ENCODE data around the gene PEX11B.

DNA sequence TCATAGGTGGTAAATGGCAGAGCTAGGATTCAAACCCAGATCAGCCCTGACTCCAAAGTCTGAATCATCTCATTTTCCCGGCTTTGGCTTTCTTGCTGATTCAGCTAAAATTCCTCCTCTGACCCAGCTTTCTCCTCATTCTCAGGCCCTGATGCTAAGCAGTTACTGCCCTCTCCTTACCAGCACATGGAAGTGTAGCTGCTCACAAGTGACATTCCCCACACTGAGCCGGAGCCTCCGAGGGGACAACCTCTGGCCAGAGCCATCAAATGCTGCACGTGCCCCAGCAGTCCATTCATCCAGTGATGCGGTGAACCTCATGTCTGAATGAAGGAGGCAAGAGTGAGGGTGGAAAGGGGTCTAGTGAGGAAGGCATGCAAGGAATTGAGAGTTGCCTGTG lies 19.8 kb downstream of the PEX11B start:
- TF ChIP-seq POLR2A (IDR thresholded peaks at IDR 0.05) (no peak), CTCF (IDR thresholded peaks at IDR 0.05) (no peak), EP300 (IDR thresholded peaks at IDR 0.05; ENCODE audit: low read depth) (no peak)

Data from transverse colon (tissue), 3 donors.